ENCODE measurements around the gene GAMT.

GAMT gene

DNA sequence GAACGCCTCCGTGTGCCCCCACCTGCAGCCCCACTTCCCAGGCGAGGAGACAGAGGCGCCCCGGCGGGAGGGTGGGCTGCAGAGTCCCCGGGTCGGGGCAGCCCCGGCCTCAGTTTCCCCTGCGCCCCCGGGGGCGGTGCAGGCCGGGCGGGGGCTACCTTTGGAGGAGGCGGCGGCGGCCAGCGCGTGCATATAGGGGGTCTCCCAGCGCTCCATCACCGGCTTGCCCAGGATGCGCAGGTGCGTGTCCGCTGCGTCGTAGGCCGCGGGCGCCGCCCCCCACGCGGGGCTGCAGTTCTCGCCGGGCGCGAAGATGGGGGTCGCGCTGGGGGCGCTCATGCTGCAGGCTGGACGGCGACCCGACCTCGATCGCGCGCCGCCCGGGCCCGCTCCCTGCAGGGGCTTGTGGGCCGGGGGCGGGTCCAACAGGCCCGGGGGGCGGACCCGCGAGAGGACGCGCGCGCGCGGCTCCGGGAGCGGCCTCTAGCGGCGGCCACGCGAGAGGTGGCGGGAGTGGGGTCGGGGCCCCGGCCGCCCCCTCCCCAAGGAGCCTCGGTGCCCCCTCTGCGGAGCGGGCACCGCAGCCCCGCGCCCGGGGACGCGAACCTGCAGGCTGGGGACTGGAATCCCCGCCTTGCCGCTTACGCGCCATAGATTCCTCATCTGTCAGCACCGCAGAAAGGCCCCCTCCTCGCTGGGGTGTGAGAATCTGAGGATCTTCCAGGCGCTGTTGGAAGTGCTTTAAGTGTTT, at the start of gene GAMT:
Gene GAMT (minus strand): TSS at position 405 of the 751 bp plus-strand sequence. CDS start 66 bp downstream, at position 339.
- DNase-seq (ENCODE audit: low spot score) = peak; percentile 35

DNA sequence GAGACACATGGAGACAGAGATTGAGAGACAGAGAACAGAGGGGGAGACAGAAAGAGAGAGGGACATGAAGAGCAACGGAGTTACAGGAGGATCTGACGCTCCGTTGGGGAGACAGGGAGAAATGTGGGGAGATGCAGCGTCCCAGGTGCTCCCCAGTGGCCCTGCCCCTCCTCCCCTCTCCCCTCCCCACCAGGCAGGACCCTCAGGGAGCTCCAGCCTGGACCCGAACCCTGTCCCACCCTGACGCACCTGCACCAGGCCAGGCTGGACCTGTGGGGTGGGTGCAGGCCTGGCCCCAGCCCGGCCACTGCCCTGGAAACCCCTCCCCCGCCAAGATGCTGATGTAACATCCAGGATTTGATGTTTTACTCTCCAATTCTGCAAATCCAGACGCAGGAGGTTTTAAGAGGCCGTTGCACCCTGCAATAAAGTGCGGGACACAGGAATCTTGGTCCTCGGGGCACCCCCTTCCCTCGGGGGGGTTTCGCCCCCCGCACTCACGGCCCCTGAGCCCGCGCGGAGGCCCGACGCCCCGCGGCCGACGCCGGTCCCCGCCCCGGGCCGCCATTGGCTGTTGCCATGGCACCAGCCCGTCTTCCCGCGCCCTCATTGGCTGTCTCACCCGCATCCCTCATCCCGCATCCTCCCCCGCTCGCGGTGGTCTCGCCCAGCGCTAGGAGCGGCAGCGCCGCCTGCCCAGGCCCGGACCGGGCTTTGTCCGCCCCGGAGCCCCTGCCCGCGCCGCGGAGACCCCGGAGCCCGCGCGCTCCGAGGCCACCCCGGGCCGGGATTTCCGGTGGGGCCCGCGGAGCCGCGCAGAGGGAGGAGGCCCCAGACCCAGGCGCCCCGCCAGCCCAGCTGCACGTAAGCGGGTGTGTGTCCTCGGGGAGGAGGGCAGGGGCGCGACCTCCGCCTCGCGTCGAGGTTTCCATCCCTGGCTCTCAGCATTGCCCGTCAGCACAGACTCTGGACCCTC, 48.4 kb upstream of the GAMT start, which contains the start of gene APC2:
Gene APC2 (plus strand): TSS at position 655 of the 976 bp plus-strand sequence. CDS start 2,881 bp downstream, outside the sequence.
- peak; percentile 16 for DNase-seq (ENCODE audit: low spot score)

DNA sequence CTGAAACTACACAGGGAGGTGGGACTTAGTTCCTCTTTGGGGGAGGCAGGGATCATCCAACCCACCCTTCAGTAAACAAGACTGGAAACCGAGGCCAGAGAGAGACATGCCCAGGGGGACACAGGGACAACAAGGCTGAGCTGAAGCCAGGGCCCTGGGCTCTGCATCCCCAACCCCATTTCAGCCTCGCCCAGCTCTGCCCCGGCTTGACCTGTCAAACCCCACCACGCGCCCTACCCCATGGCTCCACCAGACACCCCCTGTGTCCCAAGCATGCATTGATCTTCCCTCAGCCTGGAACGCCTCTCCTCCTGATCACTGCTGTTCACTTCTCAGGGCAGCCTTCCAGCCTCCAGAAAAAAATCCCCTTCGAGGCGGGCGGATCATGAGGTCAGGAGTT, 46.6 kb upstream of the GAMT start:
- no peak for DNase-seq (ENCODE audit: low spot score)

DNA sequence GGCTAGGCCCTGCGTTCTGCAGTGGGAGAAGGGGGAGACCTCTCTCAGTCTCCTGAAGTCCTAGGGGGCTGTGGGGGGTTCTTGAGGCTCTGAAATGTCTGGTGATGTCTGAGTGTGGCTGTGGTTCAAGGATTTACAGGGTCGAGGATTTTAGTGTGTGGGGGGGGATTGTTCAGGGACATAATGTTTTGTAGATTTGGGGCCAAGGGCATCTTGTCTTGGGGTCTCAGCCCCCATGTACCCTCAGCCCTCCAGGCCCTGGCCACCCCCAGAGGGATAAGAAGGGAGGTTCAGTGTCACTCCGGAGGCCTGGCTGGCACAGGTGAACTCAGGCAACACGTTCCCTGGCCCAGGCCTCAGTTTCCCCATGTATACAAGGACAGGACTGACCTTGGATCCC, 46.2 kb upstream of the GAMT start:
- DNase-seq (ENCODE audit: low spot score) = no peak

DNA sequence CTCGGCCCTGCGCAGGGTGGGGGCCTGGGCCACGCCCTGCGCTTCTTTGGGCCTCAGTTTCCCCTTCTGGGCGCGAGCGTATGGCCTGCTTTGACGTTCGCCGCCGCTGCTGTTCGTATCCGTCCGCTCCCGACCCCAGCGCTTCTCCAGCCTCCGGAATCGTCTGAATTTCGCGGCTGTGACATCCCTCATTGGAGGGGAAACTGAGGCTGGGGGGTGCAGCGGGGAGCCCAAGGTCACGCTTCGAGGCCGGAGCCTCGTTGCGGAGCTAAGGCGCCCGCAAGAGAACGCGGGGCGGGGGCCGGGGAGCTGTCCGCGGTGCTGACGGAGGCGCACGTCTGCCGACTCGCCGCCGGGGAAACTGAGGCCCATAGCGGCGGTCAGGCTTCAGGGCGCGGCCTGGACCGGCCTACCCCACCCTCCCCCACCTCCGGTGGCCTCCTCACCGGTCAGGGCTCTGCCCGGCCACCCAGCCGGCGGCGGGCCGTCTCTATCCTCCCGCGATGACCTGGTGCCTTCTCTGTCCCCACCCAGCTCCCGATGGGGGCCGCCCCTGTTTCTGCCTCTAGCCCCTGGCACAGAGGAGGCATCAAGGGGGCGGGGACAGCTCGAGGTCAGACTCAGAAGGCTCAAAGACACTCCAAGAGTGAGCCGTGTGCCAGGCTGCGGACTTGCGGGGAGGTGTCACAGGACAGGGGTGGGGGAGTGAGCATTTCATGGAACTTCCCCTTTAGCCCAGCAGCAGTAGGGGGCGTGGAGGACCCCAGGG, 45.6 kb upstream of the GAMT start:
- peak; percentile 10 for DNase-seq (ENCODE audit: low spot score)

DNA sequence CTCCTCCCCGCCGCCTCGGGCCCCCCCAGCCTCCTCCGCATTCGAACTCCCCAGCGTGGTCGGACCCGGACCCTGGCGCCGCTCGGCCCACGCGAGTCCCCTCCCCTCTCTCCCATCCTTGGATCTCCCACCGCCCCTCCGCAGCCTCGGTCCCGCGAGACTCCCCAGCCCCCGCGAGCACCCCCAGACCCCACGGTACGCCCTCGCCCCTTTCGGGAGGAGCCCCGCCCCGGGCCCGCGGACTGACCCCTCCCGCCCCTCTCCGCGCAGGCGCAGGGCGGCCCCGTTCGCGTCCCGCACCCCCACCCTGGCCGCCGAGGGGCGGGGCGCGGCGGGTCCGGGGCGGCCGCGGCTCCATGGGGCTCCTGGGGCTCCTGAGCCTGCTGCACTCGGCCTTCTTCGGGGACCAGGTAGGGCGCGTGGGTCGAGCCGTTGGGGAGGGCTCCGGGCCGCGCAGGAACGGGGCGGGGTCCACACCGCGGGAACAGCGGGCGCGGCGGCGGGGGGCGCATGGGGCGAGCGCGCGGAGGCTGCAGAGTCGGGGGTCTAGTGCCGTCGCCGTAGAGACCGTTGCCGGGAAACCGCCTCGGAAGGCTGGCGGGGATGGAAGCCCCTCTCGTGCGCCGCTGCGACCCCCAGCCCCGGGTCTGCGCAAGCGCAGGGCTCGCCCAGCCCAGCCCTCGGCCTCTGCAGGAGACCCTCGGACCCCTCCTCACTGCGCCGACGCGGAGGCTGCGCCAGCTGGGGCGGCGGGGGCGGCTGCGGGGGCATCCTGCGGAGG, 44.8 kb upstream of the GAMT start:
- DNase-seq (ENCODE audit: low spot score) = no peak

DNA sequence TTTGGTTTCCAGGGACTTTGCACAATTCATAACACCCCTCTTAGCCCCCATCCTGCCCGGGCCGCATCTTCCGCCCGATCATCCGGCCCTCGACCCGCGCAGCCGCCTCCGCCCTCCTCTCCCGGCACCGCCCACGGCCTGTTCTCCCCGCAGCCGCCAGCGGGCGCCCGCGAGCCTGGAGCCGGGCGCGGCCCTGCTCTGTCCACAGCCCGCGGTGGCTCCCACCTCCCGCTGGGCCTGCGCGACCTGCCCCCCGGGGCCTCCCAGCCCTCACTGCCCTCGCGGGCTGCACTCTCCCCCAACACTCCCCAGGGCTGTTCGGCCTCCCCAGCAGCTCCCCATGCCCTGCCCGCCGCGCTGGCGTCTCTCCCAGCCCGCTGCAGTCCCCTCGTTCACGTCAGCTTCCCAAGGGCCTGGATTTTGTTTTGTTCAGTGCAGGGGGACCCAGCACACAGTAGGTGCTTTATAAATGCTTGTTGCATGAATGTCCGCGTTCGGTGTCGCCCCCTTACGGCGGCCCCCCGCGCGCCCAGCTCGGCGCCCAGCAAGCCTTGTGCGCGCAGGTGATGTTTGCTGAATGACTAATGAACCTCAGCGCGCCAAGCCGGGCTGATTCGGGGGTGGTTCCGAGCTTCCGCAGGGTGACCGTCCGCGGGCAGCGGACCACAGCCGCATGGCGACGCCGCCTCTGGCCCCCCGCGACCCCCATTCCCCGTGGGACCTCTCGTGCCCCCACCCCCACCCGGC, 44.0 kb upstream of the GAMT start:
- DNase-seq (ENCODE audit: low spot score) = peak; percentile 72

DNA sequence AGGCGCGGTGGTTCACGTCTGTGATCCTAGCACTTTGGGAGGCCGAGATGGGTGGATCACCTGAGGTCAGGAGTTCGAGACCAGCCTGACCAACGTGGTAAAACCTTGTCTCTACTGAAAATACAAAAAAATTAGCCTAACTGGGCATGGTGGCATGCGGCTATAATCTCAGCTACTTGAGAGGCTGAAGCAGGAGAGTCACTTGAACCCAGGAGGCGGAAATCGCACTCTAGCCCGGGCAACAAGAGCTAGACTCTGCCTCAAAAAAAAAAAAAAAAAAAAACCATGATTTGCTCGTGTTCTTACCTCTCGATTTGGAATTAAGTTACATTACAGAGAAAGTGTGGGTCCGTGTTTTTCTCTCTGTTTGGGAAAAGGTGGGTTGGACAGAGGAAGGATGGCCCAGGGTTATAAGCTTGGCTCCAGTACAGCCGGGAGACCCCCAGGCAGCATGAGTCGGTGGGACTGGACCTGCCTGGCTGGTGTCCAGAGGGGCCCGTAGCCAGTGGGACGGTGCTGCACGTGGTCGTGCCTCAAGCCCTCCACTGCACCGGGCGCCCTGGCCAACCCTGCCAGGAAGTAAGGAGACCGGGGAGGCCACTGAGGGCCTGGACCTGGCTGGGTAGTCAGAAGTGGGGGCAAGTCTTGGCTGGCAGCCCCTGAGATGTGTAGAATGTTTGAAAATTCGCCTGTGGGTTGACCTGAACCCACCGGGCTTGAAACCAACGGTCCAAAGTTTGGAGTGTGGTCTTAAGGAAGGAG, 40.5 kb upstream of the GAMT start:
- no peak for DNase-seq (ENCODE audit: low spot score)

DNA sequence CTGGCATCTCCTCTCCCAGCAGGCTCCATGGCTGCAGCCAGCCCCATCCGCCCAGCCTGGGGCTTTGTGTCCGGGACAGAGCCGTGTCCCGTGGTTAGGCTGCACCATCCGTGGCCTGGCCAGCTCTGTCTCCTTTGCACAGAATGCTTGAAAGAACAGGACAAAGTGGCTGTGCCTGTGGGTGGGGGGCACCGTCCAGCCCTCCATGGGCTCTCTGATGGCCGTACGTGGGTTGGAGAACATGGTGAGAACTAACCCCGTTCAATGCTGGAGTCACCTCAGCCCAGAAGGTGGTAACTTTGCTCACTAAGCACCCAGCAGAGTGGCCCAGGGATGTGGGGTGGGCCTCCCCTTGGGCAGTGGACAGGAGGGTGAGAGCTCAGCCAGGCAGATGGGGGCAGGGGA, 39.7 kb upstream of the GAMT start:
- DNase-seq (ENCODE audit: low spot score) = no peak

DNA sequence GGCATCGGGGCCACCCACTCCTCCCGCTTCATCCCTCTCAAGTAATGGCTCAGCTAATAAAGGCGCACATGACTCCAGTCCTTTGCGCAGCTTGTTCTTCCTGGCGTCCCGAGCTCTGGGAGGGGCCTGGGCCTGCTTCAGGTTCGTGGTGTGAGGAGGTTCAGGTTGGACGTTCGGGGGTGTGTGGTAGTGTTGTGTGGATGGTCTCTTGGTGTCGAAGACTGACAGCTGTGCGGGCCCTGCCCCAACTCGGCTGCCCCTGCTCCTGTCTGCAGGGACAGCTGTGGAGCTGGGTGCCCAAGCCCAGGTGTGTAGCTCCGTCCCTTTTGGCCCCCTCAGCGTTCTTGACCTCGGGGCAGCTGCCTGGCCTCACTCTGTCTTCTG, 39.1 kb upstream of the GAMT start:
- DNase-seq (ENCODE audit: low spot score) = no peak

DNA sequence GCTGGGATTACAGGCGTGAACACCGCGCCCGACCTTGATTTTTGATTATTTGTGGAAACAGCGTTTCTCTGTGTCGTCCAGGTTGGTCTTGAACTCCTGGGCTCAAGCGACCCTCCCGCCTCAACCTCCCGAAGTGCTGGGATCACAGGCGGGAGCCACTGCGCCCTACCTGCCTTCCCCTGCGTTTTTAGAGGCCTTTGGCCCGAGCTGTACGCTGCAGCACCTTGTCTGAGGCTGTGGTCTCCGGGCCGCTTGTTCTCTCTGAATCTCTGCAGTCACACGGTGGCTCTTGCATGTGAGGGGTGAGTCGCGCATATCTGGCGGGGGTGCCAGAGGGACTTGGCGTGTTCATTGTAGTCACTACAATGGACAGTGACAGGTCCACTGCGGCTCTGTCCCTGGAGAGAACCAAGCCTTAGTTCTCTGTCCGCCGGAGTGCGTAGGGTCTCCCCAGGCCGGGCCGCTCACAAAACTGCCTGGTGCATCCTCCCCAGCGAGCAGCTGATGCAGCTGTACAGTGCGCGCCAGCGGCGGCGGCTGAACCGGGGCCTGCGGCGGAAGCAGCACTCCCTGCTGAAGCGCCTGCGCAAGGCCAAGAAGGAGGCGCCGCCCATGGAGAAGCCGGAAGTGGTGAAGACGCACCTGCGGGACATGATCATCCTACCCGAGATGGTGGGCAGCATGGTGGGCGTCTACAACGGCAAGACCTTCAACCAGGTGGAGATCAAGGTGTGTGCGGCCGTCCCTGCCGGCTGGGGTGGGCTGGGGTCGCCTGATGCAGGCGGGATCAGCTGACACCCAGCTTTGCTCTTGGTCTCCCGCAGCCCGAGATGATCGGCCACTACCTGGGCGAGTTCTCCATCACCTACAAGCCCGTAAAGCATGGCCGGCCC, 38.4 kb upstream of the GAMT start:
- peak; percentile 9 for DNase-seq (ENCODE audit: low spot score)

DNA sequence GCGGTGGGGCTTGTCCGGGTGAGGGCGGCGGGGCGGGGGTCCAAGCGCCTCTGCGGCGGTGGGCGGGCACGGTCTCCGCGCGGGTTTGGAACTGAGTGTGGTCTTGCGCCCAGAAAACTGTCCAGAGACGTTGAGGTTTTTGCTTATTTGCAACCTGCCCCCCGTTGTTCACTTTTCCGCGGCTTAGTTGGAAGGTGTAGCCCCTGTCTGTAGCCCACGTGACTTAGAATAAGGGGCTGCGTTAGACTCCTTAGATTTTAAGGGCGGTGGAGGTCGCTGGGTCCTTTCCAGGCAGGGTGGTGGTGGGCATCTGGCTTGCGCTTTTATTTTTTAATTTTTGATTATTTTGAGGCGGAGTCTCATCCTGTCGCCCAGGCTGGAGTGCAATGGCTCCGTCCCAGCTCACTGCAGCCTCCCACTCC, 37.6 kb upstream of the GAMT start:
- no peak for DNase-seq (ENCODE audit: low spot score)

DNA sequence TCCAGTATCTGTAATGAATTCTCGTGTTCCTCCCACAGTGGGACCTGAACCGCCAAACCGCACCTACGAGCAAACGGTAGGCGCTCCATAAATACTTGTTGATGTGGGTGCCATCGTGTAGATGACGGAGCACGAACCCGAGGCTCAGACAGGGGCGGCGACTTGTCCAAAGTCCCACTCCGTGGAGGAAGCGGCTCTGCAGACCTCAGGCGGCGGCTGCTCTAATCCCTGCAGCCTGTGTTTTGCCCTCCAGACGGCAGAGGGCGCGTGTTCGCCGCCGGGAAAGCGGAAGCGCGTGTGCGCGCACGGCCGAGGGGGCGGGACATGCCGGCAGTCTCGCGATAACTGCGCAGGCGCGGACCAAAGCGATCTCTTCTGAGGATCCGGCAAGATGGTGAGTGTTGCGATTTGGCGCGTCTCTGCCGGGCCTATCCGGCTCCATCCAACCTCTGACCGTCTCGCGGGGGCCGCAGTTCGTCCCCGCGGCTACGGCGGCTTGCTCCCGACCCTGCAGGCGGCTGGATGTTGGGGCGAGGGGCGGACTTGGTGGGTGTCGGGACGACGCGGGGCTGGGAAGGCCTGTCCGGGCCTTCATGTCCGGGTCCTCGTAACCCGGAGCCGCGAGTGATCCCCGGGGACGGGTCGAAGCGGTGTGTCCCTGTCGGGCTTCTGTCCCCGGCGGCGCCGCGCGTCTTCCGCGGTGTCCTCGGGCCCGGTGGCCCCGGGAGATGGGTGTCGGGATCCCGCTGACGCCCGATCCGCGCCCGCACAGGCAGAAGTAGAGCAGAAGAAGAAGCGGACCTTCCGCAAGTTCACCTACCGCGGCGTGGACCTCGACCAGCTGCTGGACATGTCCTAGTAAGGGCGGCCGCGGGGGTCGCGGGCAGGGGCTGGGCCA, 36.9 kb upstream of the GAMT start, which contains the start of gene RPS15:
Gene RPS15 (plus strand): TSS at position 362 of the 898 bp plus-strand sequence. CDS start 30 bp downstream, at position 392.
- DNase-seq (ENCODE audit: low spot score) = peak; percentile 96

DNA sequence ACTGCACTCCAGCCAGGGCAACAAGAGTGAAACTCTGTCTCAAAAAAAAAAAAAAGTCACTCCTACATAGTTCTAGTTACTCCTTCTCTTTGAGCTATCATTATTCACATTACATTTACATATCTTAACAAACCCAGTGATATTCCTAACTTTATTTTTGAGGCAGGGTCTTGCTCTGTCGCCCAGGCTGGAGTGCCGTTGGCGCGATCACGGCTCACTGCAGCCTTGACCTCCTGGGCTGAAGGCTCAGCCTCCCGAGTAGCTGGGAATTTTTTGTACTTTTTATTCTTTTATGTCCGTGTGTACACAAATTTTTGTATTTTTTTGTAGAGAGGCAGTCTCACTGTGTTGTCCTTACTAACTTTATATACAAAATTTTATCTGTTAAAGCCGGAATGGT, 36.3 kb upstream of the GAMT start:
- DNase-seq (ENCODE audit: low spot score) = no peak

DNA sequence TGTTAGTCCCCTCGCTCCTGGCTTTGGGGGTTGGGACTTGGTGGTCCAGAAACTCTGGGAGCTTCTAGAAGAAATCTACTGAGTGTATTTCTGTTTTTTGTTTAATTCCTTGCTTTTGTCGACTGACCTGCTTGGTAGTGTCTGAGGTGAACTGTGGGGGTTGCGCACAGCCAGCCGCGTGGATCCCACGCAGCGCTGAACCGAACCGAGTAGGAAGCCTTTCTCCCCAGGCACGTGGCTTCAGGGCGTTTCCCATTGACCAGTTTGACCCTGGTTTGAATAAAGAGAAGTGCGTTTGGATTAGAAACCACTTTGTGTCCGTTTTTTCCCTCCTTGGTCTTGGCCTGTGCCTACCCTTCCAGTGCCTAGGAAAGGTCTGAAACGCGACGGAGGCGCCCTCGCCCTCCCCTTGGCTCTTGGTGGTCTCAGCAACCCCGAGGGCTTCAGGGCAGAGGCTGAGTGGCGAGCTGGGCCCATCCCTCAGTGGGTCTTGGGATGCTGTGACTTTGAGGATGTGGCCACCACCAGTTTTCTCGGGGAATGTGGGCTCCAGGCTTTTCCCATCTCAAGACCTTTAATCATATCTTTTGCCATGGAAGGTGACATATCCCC, 34.1 kb upstream of the GAMT start:
- no peak for DNase-seq (ENCODE audit: low spot score)

DNA sequence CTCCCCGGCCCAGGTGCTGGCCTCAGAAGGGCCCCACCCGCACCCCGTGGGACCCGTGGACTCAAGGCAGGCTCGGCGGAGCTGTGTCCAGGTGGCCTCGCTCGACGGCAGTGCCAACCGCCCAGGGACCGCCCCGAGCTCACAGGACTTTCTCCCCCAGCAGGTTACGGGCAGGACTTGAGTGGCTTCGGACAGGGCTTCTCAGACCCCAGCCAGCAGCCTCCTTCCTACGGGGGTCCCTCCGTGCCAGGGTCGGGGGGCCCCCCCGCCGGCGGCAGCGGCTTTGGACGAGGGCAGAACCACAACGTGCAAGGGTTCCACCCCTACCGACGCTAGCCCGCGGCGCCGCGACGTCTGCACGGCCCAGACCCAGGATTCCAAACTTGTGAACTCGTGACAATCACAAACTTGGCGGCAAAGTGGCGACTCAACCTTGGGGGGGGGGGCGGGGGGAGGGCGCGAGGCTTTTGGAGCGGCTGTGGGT, 33.3 kb upstream of the GAMT start:
- DNase-seq (ENCODE audit: low spot score) = no peak

DNA sequence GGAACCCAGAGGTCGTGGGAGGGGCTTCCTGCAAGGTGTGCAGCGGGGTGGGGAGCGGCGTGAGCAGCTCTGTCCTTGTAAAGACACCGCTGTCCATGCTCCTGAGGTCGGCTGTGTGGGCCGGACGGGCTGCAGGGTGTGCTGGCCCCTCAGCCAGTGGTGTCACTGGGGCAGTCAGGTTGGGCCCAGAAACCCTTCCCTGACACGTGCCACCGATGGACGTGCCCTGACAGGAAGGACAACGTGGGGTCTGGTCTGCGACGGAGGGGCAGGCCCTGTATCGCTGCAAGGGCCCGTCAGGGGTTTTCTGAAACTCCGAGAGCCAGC, 32.7 kb upstream of the GAMT start:
- DNase-seq (ENCODE audit: low spot score) = no peak
